ENCODE measurements around the gene NIPAL3.
"Not testable (repeated sequence)": the region's sequence is repeated elsewhere in the genome, so short reads cannot be mapped to it uniquely, and the experiment has no call there.

Gene NIPAL3

DNA sequence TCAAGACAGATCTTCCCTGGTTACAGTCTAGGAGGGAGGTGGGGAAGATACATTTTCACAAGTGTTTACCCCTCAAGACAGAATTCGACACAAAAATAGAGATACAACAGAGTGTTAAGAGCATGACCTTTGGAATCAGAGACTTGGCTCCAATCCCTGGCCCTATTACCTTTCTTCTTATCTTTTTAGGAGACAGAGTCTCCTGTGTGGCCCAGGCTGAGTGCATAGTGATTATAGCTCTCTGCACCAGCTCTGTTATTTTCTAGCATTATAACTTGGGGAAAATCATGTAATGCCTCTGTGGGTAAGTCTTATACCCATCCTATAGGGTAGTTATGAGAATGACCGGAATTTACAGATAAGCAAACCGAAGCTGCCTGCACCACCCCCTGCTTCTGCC lies 9.8 kb downstream of the NIPAL3 start:
- DNase-seq, result no peak

DNA sequence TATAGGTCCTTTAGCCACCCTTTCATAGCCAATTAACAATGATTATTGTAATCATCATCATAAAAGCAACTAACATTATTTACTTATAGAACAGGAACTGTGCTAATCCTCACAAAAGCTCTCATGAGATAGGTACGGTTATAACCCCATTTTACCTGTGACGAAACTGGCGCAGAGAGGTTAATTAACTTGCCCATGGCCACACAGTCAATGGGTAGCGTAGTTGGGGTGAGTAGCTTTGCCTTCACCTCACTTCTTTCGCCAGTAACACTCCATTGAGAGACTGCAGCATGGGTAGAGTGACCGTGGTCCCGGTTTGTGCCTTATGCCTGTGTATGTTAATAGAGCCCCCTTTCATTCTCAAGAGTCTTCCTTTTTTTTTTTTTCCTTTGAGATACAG lies 10.3 kb downstream of the NIPAL3 start:
- DNase-seq, result no peak

DNA sequence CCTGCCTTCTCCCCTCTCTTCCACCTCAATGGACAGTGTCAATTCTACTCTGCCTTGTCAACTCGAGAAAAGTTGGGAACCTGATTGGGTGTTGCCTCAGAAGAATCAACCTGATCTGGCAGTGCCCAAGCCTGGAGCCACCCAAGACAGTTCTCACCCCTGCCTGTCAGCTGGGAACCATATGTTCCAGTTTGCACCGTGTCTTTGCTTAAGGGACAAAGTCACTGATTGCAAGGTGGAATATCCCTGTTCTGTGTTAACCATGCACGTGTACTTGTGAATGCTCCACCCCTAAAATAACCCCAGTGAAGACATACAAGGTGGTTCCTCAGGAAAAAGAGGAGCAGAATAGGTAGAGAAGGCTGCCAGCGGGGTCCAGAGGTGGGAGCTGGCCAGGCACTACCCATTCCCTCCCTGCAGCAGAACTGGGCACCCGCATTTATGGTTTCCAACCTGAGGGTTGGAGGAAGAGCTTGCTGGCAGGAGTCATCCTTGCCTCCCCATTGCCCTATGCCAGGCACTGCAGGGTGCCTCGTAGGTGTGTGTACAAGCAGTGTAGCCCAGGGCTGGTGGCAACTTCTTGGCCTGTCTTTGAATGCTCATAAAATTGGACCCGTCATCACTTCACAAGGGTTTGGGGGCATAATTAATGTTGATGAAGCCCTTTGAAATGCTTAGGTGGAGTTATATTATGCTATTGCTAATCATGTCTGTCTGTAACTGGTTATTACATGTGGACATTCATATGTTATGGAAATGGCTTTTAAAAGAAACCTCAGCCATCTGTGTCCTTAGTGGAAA lies 11.3 kb downstream of the NIPAL3 start:
- no peak for DNase-seq

DNA sequence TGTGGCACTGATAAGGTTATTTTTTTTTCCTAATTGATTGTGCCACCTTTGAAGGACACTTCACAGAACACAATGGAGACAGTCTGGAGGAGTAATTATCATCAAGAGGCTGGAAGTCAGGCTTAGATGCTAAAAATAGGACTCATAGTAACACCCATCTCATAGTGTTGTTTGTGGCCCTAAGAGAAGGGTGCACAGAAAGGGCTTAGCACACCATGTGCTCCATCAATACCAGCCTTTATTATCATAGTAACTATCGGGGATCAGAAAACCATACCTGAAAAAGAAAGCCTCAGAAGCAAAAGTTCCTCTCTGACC lies 11.9 kb downstream of the NIPAL3 start:
- no peak for DNase-seq

DNA sequence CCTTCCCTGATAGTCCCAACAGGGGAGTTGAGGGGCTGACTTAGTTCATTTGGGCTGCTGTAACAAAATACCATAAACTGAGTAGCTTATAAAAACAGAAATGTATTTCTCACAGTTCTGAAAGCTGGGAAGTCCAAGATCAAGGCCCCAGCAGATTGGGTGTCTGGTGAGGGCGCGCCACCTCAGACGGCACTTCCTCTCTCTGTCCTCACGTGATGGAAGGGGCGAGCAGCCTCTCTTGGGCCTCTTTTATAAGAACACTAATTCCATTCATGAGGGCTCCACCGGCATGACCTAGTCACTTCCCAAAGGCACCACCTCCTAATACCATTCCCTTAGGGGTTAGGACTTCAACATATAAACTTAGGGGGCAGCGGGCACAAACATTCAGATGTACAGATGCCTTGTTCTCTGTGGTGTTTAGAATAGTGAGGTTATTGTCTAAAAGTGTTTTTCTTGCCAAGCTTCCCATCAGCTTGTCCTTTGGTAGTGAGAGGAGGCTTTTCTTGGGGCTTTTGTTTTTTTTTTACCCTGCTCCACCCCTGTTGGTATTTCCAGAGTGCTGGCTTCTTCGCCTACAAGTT lies 20.3 kb downstream of the NIPAL3 start:
- no peak for DNase-seq

DNA sequence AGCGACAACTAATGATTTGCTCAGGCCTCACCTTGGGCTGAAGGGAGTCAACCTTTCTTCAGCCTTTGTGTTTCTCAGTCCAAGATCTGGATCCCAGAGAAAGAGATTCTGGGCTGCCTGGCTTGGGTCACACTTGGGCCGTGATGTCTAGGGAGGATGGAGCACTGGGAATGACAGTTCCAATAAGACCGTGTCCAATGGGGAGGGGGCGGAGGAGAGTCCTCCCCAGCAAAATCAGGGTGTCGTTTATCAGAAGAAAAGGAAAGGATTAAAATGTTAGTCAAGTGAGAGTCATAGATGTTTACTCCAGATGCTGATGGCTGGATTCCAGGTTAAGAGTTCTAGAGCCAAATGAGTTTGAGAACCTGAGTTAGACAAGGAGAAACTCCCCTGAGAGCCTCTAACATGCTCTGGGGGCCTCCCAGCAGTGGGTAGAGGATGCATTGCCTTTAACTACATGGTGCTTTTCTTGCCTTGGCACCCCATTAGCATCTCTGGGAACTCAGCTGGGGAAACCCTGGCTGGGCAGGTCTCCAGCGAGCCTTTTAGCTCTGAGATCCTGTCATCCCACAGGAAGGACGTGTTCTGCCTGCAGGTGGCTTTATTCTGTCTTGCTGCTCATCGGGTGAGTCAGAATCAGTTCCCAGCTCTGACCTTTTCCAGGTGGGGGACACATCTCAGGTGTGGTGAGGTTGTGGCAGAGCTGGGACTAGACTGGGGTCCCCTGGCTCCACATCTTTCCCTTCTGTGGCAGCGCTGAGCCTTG lies 22.2 kb downstream of the NIPAL3 start:
- no peak for DNase-seq

DNA sequence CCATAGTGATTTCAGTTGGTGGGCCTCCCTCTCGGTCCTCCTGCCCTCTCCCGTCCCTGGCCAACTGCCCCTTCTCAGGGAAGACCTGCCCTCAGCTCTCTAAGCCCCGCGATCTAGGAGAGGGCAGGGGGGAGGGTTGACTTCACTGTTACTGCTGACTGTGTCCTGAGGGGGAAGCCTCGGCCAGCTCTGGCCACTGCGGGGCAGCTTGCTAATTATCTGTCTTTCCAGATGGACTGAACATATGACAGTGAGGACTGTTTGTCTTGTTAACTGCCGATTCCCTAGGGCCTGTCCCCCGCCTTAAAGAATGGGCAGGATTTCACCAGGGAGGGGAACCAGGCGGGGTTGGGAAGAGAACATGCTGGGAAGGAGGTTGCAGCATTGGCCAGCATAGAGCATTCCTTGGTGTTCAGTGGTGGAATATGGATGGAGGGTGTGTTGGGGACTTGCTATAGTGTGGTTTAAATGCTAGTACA lies 22.9 kb downstream of the NIPAL3 start:
- no peak for DNase-seq

DNA sequence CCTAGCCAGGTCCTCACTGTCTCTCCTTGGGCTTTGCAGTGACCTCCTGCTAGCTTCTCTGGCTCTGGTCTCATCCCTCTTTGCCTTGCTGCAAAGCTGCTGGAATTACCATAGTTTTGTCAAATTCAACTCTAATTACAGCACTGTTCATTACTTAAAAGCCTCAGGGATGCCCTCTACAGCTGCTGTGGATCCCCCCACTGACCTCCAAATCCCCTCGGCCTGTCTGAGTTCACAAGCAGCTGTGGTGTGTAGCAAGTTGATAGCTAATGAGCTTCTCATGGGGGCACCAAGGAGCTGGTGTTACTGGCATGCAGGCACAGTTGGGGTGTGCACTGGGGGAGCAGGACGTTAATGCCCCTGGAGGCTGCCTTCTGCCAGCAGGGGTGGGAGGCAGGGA lies 24.8 kb downstream of the NIPAL3 start:
- DNase-seq, result no peak

DNA sequence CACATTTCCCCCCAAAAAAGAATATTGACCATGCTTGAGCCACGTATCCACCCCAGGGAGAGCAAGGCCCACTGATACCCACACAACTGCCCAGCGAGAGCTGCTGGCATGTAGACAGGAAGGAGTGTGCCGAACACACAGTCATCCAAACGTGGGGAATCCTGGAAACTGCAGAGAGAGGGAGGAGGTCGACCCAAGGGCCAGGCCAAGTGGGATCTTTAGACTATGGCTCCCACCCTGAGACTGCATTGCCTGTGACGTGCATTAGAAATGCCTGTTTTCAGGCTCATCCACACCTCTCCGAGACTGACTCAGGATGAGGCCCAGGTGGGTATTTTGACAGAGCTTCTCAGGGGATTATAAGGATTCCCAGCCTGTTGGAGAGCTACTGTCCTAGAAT lies 25.9 kb downstream of the NIPAL3 start:
- no peak for DNase-seq

DNA sequence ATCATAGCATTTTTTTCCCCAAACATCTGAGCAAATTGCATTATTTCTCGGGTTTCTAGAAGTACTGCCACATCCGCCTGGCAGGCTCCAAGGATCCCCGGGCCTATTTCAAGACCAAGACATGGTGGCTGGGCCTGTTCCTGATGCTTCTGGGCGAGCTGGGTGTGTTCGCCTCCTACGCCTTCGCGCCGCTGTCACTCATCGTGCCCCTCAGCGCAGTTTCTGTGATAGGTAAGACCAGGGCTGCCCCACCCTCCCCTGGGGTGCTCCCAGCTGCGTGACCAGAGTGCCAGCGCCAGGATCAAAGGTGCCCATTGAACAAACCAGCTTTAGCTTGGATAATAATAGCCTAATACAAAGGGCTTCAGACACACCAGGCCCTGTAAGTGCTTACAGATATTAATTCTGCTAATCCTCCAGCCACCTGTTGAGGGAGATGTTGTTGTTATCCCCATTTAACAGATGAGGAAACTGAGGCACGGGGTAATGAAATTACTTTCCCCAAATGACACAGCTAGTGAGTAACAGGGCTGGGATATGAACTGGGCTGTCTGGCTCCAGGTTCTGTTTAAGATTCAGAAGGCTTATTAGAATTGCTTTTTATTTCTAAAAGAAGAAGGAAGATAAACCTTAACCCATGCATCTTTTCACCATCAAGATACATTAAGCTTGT lies 26.5 kb downstream of the NIPAL3 start:
- DNase-seq, result no peak

DNA sequence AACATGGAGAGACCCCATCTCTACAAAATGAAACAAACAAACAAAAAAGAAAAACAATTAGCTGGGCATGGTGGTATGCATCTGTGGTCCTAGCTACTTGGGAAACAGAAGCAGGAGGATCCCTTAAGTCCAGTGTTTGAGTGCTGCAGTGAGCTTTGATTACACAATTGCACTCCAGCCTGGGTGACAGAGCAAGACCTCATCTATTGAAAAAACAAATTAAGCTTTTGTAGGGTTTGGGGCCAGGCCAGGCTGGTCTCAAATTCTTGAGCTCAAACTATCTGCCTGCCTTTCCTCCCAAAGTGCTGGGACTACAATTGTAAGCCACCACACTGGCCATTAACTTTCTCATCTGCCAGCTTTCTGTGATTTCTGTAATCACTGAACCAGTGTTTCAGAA lies 27.2 kb downstream of the NIPAL3 start:
- DNase-seq, result no peak

DNA sequence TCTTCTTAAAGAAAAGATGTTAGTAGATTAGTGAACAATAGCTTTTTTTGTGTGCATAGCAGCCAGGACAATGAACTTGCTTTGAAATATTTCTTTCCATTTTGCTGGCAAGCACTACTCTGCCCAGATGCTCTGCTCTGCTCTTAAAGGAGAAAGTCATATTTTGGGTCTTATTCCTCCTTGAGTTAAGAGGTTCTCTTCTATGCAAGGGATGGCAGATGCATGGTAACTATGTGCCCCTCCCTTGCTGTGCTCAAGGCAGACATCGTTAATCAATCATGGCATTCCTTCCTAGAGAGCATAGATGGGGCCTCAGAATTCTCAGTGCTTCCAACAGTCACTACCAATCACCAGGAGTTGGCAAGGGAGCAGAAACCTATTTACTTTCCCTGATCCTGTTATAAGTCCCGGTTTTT lies 27.6 kb downstream of the NIPAL3 start:
- DNase-seq, result no peak

DNA sequence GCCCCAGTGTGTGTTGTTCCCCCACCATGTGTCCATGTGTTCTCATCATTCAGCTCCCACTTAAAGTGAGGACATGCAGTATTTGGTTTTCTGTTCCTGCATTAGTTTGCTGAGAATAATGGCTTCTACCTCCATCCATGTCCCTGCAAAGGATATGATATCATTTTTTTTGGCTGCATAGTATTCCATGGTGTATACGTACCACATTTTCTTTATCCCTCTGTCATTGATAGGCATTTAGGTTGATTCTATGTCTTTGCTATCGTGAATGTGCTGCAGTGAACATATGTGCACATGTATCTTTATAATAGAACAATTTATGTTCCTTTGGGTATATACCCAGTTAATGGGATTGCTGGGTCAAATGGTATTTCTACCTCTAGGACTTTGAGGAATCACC lies 30.8 kb downstream of the NIPAL3 start:
- DNase-seq, result not testable (repeated sequence)

DNA sequence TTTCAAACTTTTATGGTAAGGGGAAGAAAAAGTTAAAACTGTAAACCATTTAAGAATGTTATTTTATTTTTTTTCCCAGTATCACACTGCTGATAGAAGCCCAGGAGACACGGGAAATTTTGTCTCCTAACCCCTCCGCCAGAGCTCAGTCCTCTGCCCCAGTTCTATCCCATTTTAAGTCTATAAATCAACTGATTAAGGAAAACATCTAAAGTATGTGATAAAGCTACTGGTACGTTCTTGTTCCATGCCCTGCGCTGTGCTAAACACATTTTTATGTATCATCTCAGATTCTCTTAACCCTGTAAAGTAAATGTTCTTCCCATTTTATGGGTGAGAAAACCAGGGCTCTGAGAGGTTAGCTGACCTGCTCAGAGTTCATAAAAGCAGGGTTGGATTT lies 34.7 kb downstream of the NIPAL3 start:
- no peak for DNase-seq

DNA sequence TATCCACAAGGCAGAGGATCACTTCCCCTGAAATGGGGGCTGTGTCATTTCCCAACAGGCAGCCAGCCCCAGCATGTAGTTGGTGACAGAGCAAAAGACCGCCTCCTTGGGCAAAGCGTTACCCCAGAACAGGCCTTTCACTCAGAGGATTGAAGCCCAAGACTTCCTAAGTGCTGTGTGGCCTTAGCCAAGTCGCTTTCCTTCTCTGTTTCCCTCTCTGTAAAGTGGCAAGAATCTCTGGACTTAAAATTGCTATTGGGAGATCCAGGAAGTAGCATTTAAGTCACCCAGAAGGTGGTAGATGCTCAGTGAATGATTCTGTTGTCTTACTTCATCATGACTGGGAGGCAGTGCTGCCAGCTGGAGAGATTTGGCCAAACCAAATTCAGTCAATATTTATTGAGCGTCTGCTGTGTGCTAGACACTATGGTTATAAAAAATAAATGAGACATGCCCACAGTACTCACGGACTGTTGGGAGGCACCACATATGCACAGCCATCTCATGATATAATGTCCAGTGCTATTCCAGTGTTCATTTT lies 35.3 kb downstream of the NIPAL3 start:
- DNase-seq, result no peak

DNA sequence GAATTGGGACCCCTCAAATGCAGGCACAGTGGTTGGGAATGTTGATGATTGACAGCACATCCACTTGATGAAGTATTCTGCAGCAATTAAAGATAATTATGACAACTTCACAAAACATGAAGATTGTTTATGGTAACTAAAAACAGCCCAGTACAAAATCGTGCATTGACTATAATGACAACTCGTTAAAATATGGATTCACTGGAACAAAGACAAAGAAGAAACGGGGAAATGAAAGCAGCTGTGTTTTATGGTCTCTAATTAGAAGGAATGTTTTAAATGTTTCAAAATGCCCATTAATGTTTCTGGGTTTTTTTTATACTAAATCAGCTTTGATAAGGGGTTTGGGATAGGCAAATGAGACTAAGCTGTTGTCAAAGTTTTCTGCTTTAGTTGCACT lies 36.1 kb downstream of the NIPAL3 start:
- no peak for DNase-seq

DNA sequence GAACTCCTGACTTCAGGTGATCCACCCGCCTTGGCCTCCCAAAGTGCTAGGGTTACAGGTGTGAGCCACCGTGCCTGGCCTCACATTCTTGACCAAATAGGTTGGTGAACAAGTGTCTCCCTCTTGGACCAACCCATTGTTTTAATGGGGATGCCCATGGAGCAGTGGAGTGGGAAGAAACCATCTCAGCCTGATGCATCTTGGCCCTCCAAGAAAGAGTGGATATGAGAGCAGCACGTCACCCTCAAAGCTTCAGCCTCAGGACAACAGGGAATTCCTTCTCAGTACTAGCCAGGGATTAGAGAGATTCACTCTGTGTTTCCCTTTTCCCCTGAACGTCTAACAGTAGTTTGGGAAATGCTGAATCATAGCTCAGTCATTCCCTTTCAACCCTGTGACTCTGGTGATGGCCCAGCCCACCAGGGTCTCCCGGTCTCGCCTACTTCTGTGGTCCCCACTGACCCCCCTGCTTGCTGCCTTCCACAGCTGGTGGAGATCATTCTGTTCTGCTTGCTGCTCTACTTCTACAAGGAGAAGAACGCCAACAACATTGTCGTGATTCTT lies 37.4 kb downstream of the NIPAL3 start:
- DNase-seq, result no peak

DNA sequence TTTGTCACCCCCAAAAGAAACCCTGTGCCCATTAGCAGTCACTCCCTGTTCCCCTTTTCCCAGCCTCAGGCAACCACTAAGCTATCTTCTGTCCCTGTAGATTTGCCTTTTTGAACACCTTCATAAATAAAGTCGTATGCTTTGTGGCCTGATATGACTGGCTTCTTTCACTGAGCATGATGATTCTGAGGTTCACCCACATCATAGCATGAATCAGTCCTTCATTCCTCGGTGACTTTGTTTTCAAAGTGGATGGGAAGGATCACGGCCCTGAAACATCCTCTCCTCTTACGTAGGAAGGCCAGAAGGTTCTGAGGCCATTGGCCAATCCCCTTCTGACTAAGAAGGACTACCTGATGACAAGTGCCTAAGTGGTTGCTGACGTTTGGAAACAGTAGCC lies 39.1 kb downstream of the NIPAL3 start:
- DNase-seq, result no peak

DNA sequence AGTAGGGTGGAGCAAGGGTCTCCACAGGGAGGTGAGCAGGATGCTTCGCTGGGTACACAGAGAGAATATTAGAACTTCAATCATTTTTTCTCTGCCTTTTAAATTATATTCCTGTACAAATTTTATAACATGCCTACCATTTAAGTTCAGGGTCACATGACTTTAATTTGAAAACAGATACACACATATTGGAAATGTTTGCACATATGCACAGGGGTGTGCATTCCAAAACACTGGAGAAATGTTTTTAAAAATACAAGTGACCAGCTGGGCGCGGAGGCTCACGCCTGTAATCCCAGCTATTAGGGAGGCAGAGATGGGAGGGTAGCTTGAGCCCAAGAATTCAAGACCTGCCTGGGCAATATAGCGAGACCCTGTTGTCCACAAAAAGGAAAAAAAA lies 39.7 kb downstream of the NIPAL3 start:
- DNase-seq, result no peak

DNA sequence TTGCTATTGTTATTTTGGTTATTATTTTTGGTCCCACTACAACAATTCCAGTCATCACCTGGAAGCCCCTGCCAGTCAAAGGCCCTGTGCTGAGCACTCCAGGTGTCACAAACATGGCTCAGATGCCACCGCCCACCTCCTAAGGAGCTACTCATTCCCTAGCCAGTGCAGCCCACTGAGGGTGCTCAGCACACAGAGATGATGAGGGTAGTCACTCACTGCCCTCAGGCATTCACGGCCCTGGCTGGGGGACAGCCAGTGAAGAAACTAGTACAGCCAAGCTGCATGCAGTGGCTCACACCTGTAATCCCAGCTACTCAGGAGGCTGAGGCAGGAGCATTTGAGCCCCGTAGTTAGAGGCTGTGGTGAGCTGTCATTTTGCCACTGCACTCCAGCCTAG lies 42.3 kb downstream of the NIPAL3 start:
- no peak for DNase-seq

DNA sequence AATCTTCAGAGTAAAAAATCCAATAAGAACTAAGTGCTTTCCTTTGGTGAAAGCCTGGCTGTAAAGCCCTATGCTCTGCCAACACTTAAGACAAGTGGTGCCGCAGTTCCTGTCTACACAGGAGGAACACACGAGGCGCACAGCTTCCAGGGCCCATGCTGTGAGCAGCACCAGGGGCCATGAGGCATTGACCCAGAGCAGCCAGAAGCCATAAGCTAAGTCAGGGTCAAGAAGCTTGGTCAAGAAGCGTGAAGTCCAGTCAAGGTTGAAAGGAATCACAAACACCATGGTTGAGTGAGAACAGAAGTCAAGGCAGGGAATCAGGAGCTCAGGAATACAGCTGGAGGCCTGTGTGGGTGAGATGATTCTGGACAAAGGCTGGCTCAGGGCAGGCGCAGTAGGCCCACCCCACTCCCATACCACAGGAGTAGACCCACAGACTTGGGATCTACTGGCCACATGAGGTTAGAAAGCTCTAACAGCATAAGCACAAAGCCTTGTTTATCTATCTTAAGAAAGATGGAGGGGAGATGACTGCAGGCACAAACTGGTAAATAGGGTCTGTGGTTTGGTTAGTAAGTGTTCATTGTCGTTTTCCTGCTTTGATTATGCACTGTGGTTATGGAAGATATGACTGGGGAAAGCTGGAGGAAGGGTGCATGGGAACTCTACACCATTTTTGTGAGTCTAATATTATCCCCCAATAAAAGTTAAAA lies 44.1 kb downstream of the NIPAL3 start:
- DNase-seq, result no peak

DNA sequence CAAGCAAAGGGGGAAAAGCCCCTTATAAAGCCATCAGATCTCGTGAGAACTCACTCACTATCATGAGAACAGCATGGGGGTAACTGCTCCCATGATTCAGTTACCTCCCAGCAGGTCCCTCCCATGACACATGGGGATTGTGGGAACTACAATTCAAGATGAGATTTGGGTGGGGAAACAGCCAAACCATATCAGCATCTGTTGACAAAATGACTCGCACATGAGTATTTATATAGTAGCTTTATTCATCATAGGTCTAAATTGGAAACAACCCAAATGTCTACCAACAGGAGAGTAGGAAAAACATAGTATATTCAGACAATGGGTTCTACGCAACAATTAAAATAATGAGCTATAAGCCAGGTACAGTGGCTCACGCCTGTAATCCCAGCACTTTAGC lies 46.5 kb downstream of the NIPAL3 start:
- not testable (repeated sequence) for DNase-seq

All from NCI-H2081 treated with DMSO at 0.1 percent for 48 hours (cell line).